HCT116 (cell line): Measurements from ENCODE around the gene LYVE1. TPM values are rescaled to one million over a fixed set of nuclear protein-coding genes. Genes with fewer than 3 reads are reported as not detected.

Experiments
- ATAC-seq: fragments of 200-7000 bp; cut with Tn5 transposase; 2 replicates; pipeline ENCODE4 v1.9.1; 2020; ENCODE audit warnings: mild to moderate bottlenecking, moderate library complexity
- BruUV-seq: library from RNA; stranded (reverse); fragments of 400-500 nt; replicated peaks from 2 replicates; lab custom pipeline; 2021; lab: Mats Ljungman, UMichigan
- CTCF ChIA-PET: fragments of 300-600 bp; sonication (Branson Sonifier 250); formaldehyde crosslinking; loops from one replicate; lab custom pipeline; 2021; ENCODE audit warnings: antibody characterized with exemption; lab: Charles Lee
- POLR2A ChIA-PET: fragments of 300-600, 350-600 bp; sonication (Branson Sonifier 250); formaldehyde crosslinking; loops from one replicate; lab custom pipeline; 2021; ENCODE audit warnings: antibody characterized with exemption; lab: Charles Lee
- RAD21 ChIA-PET, 2 experiments: fragments of 300-600 bp; sonication (Branson Sonifier 250); formaldehyde crosslinking; loops; one replicate each; lab custom pipeline; 2023; ENCODE audit warnings: low total read pairs in 2 of 2; ENCODE audit not compliant: uncharacterized antibody in 2 of 2, unreplicated experiment in 2 of 2, low non-redundant PET in 1 of 2; lab: Charles Lee
- DNase-seq: peaks from one replicate; pipeline ENCODE4 v3.0.0-alpha.2; 2010; ENCODE audit warnings: low read depth, low spot score
- H2AFZ ChIP-seq: fragments of 200-600 bp; shearing (Covaris generic), sonication (generic); 2 replicates; pipeline ENCODE4 v1.6.1; 2017; ENCODE audit warnings: low read depth, mixed run types, mixed read lengths, antibody characterized with exemption, low read length; ENCODE audit not compliant: poor library complexity, severe bottlenecking
- H3K27ac ChIP-seq: 2 replicates; pipeline ENCODE4 v1.5.1; 2012; ENCODE audit warnings: low read depth, low read length
- H3K27me3 ChIP-seq: fragments of 200-600 bp; sonication (generic); 2 replicates; pipeline ENCODE4 v1.6.1; 2016; ENCODE audit warnings: mixed run types, low read length, mixed read lengths; ENCODE audit not compliant: insufficient read depth
- H3K36me3 ChIP-seq, 2 experiments: fragments of 200-500 bp in 1 of 2; fragments of 200-600 bp in 1 of 2; sonication (Bioruptor generic) in 1 of 2; sonication (generic) in 1 of 2; 2 replicates each; pipeline versions ENCODE4 v1.5.1 to v1.6.1; 2014 to 2016; ENCODE audit warnings: low read length in 2 of 2, inconsistent platforms in 1 of 2, mixed read lengths in 1 of 2, mixed run types in 1 of 2; ENCODE audit not compliant: insufficient read depth in 2 of 2, control insufficient read depth in 1 of 2
- H3K4me1 ChIP-seq, 2 experiments: fragments of 200-600 bp in 1 of 2; sonication (generic) in 1 of 2; 2 replicates each; pipeline versions ENCODE4 v1.5.1 to v1.6.1; 2012 to 2017; ENCODE audit warnings: low read length in 2 of 2, inconsistent platforms in 1 of 2, mild to moderate bottlenecking in 1 of 2, mixed read lengths in 1 of 2, mixed run types in 1 of 2, moderate library complexity in 1 of 2; ENCODE audit not compliant: insufficient read depth in 2 of 2, control insufficient read depth in 1 of 2
- H3K4me2 ChIP-seq: fragments of 200-600 bp; sonication (generic); 2 replicates; pipeline ENCODE4 v1.6.1; 2017; ENCODE audit warnings: mixed run types, low read length, mixed read lengths
- H3K4me3 ChIP-seq, 2 experiments: fragments of 200-600 bp in 1 of 2; sonication (generic) in 1 of 2; replicated peaks in 1 of 2; 2 replicates each; pipeline ENCODE4 v1.5.1; 2011 to 2016; ENCODE audit warnings: low read length in 2 of 2, control low read depth in 1 of 2, low read depth in 1 of 2, mild to moderate bottlenecking in 1 of 2, mixed read lengths in 1 of 2, mixed run types in 1 of 2
- H3K79me2 ChIP-seq: fragments of 200-600 bp; sonication (generic); 2 replicates; pipeline ENCODE4 v1.6.1; 2017; ENCODE audit warnings: mild to moderate bottlenecking, mixed run types, low read length, moderate library complexity, mixed read lengths; ENCODE audit not compliant: insufficient read depth
- H3K9ac ChIP-seq: fragments of 200-600 bp; sonication (generic); 2 replicates; pipeline ENCODE4 v1.6.1; 2016; ENCODE audit warnings: low read length, mixed read lengths
- H3K9me2 ChIP-seq: fragments of 200-600 bp; sonication (generic), shearing (Covaris generic); 2 replicates; pipeline ENCODE4 v1.6.1; 2017; ENCODE audit warnings: mixed run types, mild to moderate bottlenecking, moderate library complexity; ENCODE audit not compliant: insufficient read depth
- H3K9me3 ChIP-seq, 2 experiments: fragments of 200-500 bp in 1 of 2; fragments of 200-600 bp in 1 of 2; sonication (Bioruptor generic) in 1 of 2; sonication (generic) in 1 of 2; 2 replicates each; pipeline ENCODE4 v1.6.1; 2014 to 2017; ENCODE audit warnings: low read length in 2 of 2, mixed read lengths in 2 of 2, inconsistent platforms in 1 of 2, low read depth in 1 of 2, mild to moderate bottlenecking in 1 of 2, mixed run types in 1 of 2, moderate library complexity in 1 of 2; ENCODE audit not compliant: control insufficient read depth in 1 of 2, insufficient read depth in 1 of 2
- H4K20me1 ChIP-seq: fragments of 200-600 bp; sonication (generic), shearing (Covaris generic); 2 replicates; pipeline ENCODE4 v1.6.1; 2017; ENCODE audit warnings: mixed run types, mild to moderate bottlenecking, moderate library complexity; ENCODE audit not compliant: insufficient read depth
- CBX3 ChIP-seq: IDR thresholded peaks from 2 replicates; pipeline ENCODE4 v1.6.1; 2012; ENCODE audit warnings: low read depth
- CEBPB ChIP-seq: IDR thresholded peaks from 2 replicates; pipeline ENCODE4 v1.6.1; 2012; ENCODE audit warnings: low read depth
- EGR1 ChIP-seq: IDR thresholded peaks from 2 replicates; pipeline ENCODE4 v1.6.1; 2012; ENCODE audit warnings: low read depth
- ELF1 ChIP-seq: IDR thresholded peaks from 2 replicates; pipeline ENCODE4 v1.6.1; 2012; ENCODE audit warnings: low read depth, borderline replicate concordance
- EZH2 ChIP-seq: fragments of 200-600 bp; sonication (generic); IDR thresholded peaks from 2 replicates; pipeline ENCODE4 v1.6.1; 2017; ENCODE audit warnings: antibody characterized with exemption, mixed run types
- POLR2A ChIP-seq: IDR thresholded peaks from 2 replicates; pipeline ENCODE4 v1.7.0; 2011; ENCODE audit warnings: borderline replicate concordance; ENCODE audit not compliant: insufficient read depth, insufficient read length; ENCODE audit errors: extremely low read depth
- POLR2AphosphoS5 ChIP-seq: IDR thresholded peaks from 2 replicates; pipeline ENCODE4 v1.6.1; 2011; ENCODE audit warnings: mild to moderate bottlenecking, low read depth, low read length, moderate library complexity
- RAD21 ChIP-seq: IDR thresholded peaks from 2 replicates; pipeline ENCODE4 v1.6.1; 2012; ENCODE audit warnings: low read depth, mild to moderate bottlenecking
- TCF7L2 ChIP-seq: IDR thresholded peaks from 2 replicates; pipeline ENCODE4 v1.7.0; 2011; ENCODE audit warnings: borderline replicate concordance, inconsistent platforms; ENCODE audit not compliant: insufficient read depth, insufficient read length; ENCODE audit errors: extremely low read depth
- YY1 ChIP-seq: IDR thresholded peaks from 2 replicates; pipeline ENCODE4 v1.6.1; 2011; ENCODE audit warnings: low read length, low read depth, moderate library complexity, mild to moderate bottlenecking; ENCODE audit not compliant: insufficient replicate concordance; ENCODE audit errors: extremely low read depth
- ZNF274 ChIP-seq: fragments of 200-500 bp; sonication (Bioruptor generic); IDR thresholded peaks from 2 replicates; pipeline ENCODE4 v1.6.1; 2014; ENCODE audit warnings: mild to moderate bottlenecking, low read depth, low read length, inconsistent platforms
- intact Hi-C: fragments of 100-400 bp; cut with micrococcal nuclease; formaldehyde crosslinking; loops from 2 replicates; pipeline ENCODE4 v1.10.0; 2022
- total RNA-seq: library from RNA; stranded (reverse); gene quantifications from one replicate; pipeline ENCODE4 v1.2.1, GENCODE V29; 2021; ENCODE audit not compliant: unreplicated experiment
- TF ChIP-seq, protein P1 (sequence below), 3 experiments: fragments of 200-600 bp in 1 of 3; sonication (generic) in 1 of 3; IDR thresholded peaks in 2 of 3; conservative IDR thresholded peaks in 1 of 3; 2 replicates each; pipeline ENCODE4 v1.5.1; 2012 to 2017; ENCODE audit warnings: low read depth in 2 of 3, low read length in 2 of 3, antibody characterized with exemption in 1 of 3, borderline replicate concordance in 1 of 3, control low read depth in 1 of 3, mild to moderate bottlenecking in 1 of 3, mixed read lengths in 1 of 3, mixed run types in 1 of 3, moderate library complexity in 1 of 3; ENCODE audit not compliant: insufficient read depth in 1 of 3
- TF ChIP-seq, protein P2 (sequence below): IDR thresholded peaks from 2 replicates; pipeline ENCODE4 v1.6.1; 2011; ENCODE audit warnings: mild to moderate bottlenecking, low read length, moderate library complexity; ENCODE audit not compliant: insufficient replicate concordance; ENCODE audit errors: extremely low read depth
- TF ChIP-seq, protein P3 (sequence below): IDR thresholded peaks from 2 replicates; pipeline ENCODE4 v1.6.1; 2012

Gene LYVE1
- total RNA-seq, 1 experiment from 2014 or later: 0.34 TPM

DNA sequence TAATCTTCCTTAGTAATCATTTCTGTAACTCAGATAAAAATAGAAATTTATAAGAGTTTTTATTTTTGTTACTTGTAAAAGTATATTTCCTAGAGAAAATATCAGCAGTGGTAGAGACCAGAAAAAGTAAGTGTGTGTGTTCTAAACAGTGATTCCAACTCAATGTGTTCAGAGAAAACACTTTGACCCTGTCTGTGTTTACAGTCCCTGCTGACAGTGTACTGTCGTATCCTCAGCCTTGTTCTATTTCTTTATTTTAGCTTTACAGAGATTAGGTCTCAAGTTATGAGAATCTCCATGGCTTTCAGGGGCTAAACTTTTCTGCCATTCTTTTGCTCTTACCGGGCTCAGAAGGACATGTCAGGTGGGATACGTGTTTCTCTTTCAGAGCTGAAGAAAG lies 10.2 kb downstream of the LYVE1 start (continued):
- TF ChIP-seq POLR2A: no peak
- no peak for TF ChIP-seq ELF1
- TF ChIP-seq EGR1: no peak
- TF ChIP-seq CEBPB: no peak
- TF ChIP-seq TCF7L2: no peak

DNA sequence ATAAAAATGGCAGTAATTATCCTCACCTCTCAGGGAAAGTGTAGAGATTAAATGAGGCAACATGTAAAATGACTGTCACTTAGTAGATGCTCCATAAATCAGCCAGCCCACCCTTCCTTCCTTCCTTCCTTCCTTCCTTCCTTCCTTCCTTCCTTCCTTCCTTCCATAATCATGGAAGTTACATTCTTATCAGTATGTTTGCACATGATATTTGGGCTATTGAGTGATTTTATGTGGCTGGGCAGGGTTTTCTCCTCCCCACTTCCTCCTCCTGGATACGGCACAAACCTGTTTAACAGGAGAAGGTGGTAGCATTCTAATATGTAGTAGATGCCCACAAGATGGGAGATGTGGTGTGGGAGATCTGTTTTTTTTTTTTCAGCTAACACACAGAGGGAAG lies 11.9 kb downstream of the LYVE1 start:
- peaks cover 14 to 27% of the 10 kb centered on the region in 2 experiments for H3K4me1 ChIP-seq
- ChIA-PET POLR2A (no interaction called here), RAD21 (no interaction called here), CTCF (no interaction called here)
- H3K27ac ChIP-seq: no peak overlapping the region
- H3K9me2 ChIP-seq: no peaks in the 10 kb centered on the region
- H3K36me3 ChIP-seq: no peaks in the 10 kb centered on the region
- no peak for ATAC-seq
- no peaks in the 10 kb centered on the region for H3K27me3 ChIP-seq
- H2AFZ ChIP-seq: no peak overlapping the region
- H4K20me1 ChIP-seq: no peaks in the 10 kb centered on the region
- TF ChIP-seq EZH2: no peak
- no peak for TF ChIP-seq TCF7L2
- TF ChIP-seq, protein P1, sequence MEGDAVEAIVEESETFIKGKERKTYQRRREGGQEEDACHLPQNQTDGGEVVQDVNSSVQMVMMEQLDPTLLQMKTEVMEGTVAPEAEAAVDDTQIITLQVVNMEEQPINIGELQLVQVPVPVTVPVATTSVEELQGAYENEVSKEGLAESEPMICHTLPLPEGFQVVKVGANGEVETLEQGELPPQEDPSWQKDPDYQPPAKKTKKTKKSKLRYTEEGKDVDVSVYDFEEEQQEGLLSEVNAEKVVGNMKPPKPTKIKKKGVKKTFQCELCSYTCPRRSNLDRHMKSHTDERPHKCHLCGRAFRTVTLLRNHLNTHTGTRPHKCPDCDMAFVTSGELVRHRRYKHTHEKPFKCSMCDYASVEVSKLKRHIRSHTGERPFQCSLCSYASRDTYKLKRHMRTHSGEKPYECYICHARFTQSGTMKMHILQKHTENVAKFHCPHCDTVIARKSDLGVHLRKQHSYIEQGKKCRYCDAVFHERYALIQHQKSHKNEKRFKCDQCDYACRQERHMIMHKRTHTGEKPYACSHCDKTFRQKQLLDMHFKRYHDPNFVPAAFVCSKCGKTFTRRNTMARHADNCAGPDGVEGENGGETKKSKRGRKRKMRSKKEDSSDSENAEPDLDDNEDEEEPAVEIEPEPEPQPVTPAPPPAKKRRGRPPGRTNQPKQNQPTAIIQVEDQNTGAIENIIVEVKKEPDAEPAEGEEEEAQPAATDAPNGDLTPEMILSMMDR (IDR thresholded peaks at IDR 0.05 in 2 of 3, conservative IDR thresholded peaks at IDR 0.05 in 1 of 3; ENCODE audit: borderline replicate concordance in 1 of 3, insufficient read depth in 1 of 3, low read depth in 2 of 3, low read length in 2 of 3): no peak
- TF ChIP-seq, protein P2, sequence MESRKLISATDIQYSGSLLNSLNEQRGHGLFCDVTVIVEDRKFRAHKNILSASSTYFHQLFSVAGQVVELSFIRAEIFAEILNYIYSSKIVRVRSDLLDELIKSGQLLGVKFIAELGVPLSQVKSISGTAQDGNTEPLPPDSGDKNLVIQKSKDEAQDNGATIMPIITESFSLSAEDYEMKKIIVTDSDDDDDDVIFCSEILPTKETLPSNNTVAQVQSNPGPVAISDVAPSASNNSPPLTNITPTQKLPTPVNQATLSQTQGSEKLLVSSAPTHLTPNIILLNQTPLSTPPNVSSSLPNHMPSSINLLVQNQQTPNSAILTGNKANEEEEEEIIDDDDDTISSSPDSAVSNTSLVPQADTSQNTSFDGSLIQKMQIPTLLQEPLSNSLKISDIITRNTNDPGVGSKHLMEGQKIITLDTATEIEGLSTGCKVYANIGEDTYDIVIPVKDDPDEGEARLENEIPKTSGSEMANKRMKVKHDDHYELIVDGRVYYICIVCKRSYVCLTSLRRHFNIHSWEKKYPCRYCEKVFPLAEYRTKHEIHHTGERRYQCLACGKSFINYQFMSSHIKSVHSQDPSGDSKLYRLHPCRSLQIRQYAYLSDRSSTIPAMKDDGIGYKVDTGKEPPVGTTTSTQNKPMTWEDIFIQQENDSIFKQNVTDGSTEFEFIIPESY: no peak
- TF ChIP-seq YY1: no peak
- no peak for TF ChIP-seq CEBPB
- TF ChIP-seq POLR2AphosphoS5: no peak
- TF ChIP-seq, protein P3, sequence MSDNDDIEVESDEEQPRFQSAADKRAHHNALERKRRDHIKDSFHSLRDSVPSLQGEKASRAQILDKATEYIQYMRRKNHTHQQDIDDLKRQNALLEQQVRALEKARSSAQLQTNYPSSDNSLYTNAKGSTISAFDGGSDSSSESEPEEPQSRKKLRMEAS: no peak
- TF ChIP-seq CBX3: no peak
- TF ChIP-seq RAD21: no peak
- no peak for TF ChIP-seq ZNF274
- no peak for TF ChIP-seq EGR1
- no peak overlapping the region for H3K9ac ChIP-seq
- no peak for DNase-seq
- 0 out of 2 replicates have a peak overlapping the region, but pooled peaks have one; percentile 2 for H3K4me2 ChIP-seq
- H3K79me2 ChIP-seq: no peaks in the 10 kb centered on the region
- BruUV-seq: no TSS peak
- H3K9me3 ChIP-seq: peaks cover 0 to 5% of the 10 kb centered on the region in 2 experiments; a peak in 1 of 4 replicates
- intact Hi-C loops: no loop called here
- H3K4me3 ChIP-seq: no peak overlapping the region
